ENCODE data around the gene CFAP61. TPM values are rescaled to one million over a fixed set of nuclear protein-coding genes. Genes with fewer than 3 reads are reported as not detected.
A peak's percentile ranks its signal among the peaks of the same experiment; 100 is the strongest.

The CFAP61 gene
- total and polyA plus RNA-seq, 2 donors from 2014 or later: 0.58 to 2.6 TPM

DNA sequence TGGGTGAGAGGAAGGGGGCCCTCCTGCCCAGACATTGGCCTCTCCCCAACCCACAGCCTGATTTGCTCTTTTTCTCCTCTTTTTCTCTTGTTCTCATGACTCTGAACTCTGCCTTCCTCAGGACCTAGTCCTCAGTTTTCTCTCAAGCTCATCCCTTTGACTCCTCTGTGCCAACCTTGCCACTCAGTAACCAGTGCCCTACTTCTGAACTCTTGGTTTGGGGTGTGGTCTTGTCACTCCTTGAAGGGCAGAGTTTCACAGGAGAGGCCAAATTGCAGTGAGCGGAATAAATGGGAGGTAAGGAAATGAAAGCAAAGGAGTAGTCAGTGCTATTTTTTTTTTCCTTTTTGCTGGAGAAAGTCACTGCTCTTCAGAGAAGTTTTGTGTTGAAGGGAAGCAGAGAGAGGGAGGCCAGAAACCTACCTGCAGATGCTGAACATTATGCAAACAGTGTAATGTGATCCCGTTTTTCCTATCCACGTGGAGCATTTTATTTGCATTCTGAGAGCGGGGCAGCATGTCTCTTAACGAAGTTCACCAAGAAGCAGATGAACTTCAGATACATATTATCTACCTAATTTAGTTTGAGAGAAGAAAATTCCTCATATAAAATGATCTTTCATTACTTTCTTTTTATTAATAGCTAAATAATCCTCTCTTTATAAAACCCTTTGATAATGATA is 26.9 kb downstream of the CFAP61 start:
- DNase-seq (peak in 2 of 5 donors; percentile 37 to 43), FAIRE-seq (no peak)
- Histone ChIP-seq H3K36me3 (ENCODE audit: control insufficient read depth in 2 of 3, insufficient read depth in 3 of 3, low read length in 3 of 3) (no peaks in the 10 kb centered on the region), H3K9me3 (ENCODE audit: control insufficient read depth in 2 of 3, insufficient read depth in 1 of 3, low read length in 3 of 3) (no peaks in the 10 kb centered on the region), H3K27ac (ENCODE audit: low read depth in 2 of 2, low read length in 2 of 2) (no peak overlapping the region), H3K9ac (ENCODE audit: low read length in 3 of 3) (no peak overlapping the region), H3K4me3 (ENCODE audit: low read length in 3 of 3) (peak overlapping the region in 2 of 3 donors; percentile 45 to 48), H3K4me1 (ENCODE audit: control insufficient read depth in 2 of 3, insufficient read depth in 2 of 3, low read depth in 1 of 3, low read length in 3 of 3) (peaks cover 0 to 7% (median 0%) of the 10 kb centered on the region in 3 donors), H3K27me3 (ENCODE audit: control insufficient read depth, insufficient read depth, low read length) (no peaks in the 10 kb centered on the region)
- TF ChIP-seq, protein P1, sequence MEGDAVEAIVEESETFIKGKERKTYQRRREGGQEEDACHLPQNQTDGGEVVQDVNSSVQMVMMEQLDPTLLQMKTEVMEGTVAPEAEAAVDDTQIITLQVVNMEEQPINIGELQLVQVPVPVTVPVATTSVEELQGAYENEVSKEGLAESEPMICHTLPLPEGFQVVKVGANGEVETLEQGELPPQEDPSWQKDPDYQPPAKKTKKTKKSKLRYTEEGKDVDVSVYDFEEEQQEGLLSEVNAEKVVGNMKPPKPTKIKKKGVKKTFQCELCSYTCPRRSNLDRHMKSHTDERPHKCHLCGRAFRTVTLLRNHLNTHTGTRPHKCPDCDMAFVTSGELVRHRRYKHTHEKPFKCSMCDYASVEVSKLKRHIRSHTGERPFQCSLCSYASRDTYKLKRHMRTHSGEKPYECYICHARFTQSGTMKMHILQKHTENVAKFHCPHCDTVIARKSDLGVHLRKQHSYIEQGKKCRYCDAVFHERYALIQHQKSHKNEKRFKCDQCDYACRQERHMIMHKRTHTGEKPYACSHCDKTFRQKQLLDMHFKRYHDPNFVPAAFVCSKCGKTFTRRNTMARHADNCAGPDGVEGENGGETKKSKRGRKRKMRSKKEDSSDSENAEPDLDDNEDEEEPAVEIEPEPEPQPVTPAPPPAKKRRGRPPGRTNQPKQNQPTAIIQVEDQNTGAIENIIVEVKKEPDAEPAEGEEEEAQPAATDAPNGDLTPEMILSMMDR (IDR thresholded peaks at IDR 0.05; ENCODE audit: borderline replicate concordance, extremely low read depth, insufficient read depth): no peak
- intact Hi-C loops (cut with DNase I): no loop called here

DNA sequence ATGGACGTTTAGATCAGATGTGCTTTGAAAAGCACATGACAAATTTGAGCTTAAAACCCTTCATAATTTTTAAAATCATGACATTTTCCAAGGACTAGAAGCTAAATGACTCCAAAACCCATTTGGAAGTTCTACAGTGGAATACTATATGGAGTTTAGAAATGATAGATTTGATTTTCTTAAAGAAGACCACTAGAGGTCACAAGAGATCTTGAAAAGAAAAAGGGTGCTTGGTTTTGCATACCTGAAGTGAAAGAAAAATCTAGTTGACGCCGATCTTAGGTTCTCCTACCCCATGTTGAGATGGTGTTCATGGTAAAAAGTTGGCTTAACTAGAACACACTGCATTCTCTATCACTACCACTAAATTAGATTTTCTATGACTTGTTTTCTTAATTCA is 31.5 kb downstream of the CFAP61 start:
- TF ChIP-seq, protein P1 (IDR thresholded peaks at IDR 0.05; ENCODE audit: borderline replicate concordance, extremely low read depth, insufficient read depth): peak; percentile 49
- Histone ChIP-seq H3K9me3 (ENCODE audit: control insufficient read depth in 2 of 3, insufficient read depth in 1 of 3, low read length in 3 of 3) (no peaks in the 10 kb centered on the region), H3K9ac (ENCODE audit: low read length in 3 of 3) (no peak overlapping the region), H3K27ac (ENCODE audit: low read depth in 2 of 2, low read length in 2 of 2) (no peak overlapping the region), H3K36me3 (ENCODE audit: control insufficient read depth in 2 of 3, insufficient read depth in 3 of 3, low read length in 3 of 3) (no peaks in the 10 kb centered on the region), H3K27me3 (ENCODE audit: control insufficient read depth, insufficient read depth, low read length) (no peaks in the 10 kb centered on the region), H3K4me1 (ENCODE audit: control insufficient read depth in 2 of 3, insufficient read depth in 2 of 3, low read depth in 1 of 3, low read length in 3 of 3) (peaks cover 0 to 1% (median 0%) of the 10 kb centered on the region in 3 donors), H3K4me3 (ENCODE audit: low read length in 3 of 3) (peak overlapping the region in 1 of 3 donors; percentile 29)
- intact Hi-C loops (cut with DNase I): loop anchor here (10.0 kb wide), 1 partner anchor 151 kb away; no protein-coding TSS in a partner anchor
- FAIRE-seq (peak; percentile 83), DNase-seq (peak in 2 of 5 donors; percentile 46 to 59)

GRCh38 chr20:20084296-20084752 is 32.0 kb downstream of the CFAP61 start:
- Histone ChIP-seq H3K27me3 (ENCODE audit: control insufficient read depth, insufficient read depth, low read length) (no peaks in the 10 kb centered on the region), H3K4me3 (ENCODE audit: low read length in 3 of 3) (peak overlapping the region in 1 of 3 donors; percentile 29), H3K36me3 (ENCODE audit: control insufficient read depth in 2 of 3, insufficient read depth in 3 of 3, low read length in 3 of 3) (no peaks in the 10 kb centered on the region), H3K9me3 (ENCODE audit: control insufficient read depth in 2 of 3, insufficient read depth in 1 of 3, low read length in 3 of 3) (no peaks in the 10 kb centered on the region), H3K27ac (ENCODE audit: low read depth in 2 of 2, low read length in 2 of 2) (no peak overlapping the region), H3K4me1 (ENCODE audit: control insufficient read depth in 2 of 3, insufficient read depth in 2 of 3, low read depth in 1 of 3, low read length in 3 of 3) (no peaks in the 10 kb centered on the region), H3K9ac (ENCODE audit: low read length in 3 of 3) (no peak overlapping the region)
- DNase-seq: no peak
- TF ChIP-seq, protein P1 (IDR thresholded peaks at IDR 0.05; ENCODE audit: borderline replicate concordance, extremely low read depth, insufficient read depth): no peak
- intact Hi-C loops (cut with DNase I): loop anchor here (10.0 kb wide), 1 partner anchor 150 kb away; no protein-coding TSS in a partner anchor
- no peak for FAIRE-seq

Measured in kidney (tissue), 14 donors.